Hematopoietic multipotent progenitor cell treated with erythropoietin and hydrocortisone succinate and interleukin-3 and kit ligand, for 17 days (in vitro differentiated cells): ENCODE results near the gene TXNRD3.

Experiments used
- DNase-seq: peaks from one replicate; pipeline ENCODE4 v3.0.0-alpha.2; 2015; ENCODE audit warnings: low spot score

TXNRD3 gene

DNA sequence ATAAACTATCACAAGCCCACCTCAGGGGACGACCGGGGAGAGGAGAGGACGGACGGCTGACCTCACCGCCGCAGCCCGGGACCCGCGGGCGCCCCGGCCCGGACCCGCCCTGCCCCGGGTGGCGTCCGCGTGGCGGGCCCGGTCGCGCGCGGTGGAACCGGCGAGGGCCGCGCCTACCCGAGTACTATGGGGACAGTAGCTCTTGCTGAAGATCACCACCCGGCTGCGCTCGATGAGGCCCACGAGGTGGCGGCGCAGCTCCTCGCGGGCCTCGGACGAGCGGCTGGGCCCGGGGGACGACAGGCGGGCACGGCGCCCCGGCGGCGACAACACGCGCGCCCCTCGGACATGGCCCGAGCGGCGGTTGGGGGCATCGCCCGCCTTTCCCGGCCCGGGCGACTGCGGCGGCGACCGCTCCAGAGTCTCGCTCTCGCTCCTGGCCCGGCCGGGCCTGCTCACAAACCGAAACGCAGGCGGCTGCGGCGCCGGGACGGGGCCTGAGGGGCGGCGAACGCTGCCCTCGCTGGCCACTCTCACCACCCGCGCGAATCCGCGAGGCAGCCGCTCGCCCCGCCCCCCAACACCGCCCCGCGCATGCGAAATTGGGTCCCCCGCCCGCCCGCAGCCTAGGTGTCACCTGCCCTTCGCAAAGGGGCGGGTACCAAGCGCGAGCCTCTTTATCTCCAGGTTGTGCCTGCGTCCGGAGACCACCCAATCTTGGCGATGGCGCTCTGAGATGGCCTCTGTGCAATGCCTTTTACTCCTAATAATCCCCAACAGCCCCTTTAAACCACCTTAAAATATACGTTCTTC, at the start of gene TXNRD3:
TSS of gene TXNRD3 (minus strand) at position 554 of the 813 bp plus-strand sequence.
- no peak for DNase-seq

DNA sequence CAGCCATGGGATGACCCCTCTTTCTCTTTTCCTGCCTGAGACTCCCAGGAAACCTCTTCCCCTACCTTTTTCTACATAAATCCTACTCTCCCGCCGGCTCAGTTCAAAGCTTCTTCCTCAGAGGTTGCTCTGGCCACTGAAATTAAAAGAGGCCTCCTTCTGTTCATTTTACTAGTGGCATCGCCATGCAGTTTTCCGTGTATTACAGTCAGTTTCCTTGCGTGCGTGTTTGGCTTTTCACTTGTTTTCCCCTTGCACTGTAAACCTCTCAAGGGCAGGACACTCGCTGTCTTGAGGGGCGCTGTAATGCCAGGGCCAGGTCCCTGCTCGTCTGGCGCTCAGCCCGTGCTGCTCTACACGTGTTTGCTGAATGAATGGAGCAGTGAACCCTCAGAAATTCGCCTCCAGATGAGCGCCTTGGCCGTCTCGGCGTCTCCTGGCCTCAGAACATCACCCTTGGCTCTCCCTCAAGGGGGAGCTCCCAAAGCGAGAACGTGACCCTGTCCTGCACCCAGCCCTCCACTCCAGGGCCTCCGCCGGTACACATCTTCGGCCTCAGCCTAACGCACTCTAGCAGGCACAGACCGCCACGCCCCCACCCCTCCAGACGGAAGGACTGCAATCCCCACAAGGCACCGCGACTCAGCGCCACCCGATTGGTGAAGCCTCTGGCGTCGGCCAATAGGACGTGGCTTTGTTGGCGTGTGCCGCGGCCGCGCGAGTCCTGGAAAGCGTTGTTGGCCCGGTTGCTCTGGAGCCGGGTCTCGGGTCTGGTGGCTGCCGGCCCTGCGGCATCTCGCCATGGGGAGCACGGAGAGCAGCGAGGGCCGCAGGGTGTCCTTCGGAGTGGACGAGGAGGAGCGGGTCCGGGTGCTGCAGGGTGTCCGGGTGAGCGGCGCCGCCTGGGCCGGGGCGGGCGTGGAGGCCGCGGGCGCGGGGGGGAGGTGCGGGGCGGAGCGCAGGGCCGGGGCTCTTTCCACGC, 48.9 kb upstream of the TXNRD3 start, which contains the start of gene CHCHD6:
TSS of gene CHCHD6 (plus strand) at position 729 of the 982 bp plus-strand sequence. CDS start at position 802, 73 bp downstream.
- DNase-seq, result peak; percentile 73

DNA sequence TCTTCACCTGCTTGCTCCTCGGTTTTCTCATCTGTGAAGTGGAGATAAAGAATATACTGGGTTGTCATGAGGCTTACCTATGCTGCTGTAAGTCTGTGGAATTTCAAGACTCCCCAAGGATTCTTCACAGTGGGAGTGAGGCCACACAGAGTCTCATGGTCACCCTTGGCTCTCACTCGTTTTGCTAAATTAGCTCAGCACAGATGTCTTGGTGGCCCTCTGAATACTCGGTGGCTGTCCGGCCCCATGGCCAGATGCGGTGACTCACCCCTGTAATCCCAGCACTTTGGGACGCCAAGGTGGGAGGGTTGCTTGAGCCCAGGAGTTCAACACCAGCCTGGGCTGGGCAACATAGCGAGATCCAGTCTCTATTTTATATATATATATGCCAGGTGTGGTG, 44.1 kb upstream of the TXNRD3 start:
- no peak for DNase-seq

DNA sequence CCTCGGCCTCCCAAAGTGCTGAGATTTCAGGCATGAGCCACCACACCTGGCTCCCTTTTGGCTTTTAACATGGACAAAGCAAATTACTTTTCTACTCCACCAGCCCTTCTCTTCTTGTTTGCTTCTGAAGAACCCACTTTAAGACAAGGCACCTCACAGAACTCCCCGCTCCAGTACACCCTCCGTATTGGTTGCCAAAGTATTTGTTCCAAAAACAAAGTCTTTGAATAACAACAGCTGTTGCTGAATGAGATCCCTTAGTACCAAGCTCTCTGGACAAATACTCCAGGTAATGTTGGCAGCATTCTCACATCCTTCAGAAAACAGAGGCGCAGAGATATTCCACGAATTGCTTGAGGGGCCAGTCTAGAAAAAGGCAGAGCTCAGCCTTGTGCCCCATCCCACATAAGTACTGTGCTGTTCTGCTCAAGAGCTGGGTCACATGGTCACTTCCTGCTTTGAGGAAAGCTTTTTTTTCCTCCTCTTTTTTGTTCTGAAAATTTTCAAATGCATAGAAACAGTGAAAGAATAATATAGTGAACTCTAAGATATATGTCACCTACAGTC, 41.9 kb upstream of the TXNRD3 start:
- no peak for DNase-seq

DNA sequence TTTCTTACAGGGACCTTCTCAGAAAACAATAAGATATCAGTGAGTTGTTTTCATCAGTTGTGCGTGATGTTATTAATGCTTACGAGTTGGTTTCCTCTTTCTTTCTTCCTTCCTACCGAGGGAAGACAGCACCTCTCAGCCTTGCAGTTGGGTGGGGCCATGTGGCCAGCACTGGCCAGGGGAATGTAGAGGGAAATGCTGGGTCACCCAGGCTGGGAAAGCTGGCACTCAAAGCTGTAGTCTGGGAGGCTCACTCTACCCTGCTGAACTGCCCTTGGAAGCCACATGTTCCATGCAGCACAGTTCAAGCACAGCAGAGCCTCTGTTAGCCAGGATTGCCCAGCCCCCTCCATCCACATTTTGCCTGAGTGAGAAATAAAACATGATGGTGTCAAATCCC, 39.0 kb upstream of the TXNRD3 start:
- no peak for DNase-seq

DNA sequence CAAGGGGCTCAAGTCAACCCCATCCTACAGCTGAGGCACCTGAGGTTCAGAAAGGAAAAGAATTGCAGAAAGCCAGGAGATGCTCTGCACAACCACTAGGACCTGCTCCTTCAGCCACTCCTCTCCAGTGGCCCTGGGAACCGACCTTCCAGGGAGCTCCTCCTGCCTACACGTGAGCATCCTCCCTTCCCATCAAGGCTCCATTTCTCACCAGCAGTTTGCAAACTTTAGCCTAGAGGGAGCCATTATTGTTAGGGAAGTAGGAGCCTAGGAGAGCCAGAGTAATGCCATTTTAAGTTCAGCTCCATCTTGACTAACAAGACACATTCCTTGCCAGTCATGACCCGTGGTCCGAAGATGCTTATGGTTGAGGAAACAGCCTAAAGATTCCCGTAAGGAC, 37.9 kb upstream of the TXNRD3 start:
- no peak for DNase-seq

DNA sequence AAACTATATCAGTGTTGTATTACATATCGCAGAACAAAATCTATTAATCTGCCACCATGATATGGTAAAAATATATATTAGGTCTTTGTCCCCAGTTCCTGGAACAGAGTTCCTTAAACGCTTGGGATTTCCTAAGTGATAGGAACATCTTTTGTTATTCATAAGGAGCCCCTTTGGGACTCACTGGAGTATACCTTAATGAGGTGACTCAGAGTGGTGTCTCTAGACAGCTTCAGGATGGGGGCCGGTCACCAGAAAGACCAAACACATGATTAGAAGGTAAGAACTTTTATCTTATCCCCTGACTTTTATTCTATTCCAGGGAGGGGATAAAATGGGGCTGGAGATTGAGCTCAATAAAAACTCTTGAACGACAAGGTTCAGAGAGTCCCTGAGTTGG, 36.8 kb upstream of the TXNRD3 start:
- no peak for DNase-seq

DNA sequence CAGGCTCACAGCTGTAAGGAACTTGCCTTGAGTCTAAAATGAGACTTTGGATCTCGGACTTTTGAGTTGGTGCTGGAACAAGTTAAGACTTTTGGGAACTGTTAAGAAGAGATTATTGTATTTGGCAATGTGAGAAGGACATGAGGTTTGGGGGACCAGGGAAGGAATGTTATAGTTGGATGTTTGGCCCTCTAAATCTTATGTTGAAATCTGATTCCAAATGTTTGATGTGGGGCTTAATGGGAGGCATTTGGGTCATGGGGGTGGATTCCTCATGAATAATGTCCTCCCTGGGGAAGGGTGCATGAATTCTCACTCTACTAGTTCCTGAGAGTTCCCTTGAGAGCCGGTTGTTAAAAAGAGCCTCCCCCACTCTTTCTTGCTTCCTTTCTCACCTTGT, 30.6 kb upstream of the TXNRD3 start:
- no peak for DNase-seq

DNA sequence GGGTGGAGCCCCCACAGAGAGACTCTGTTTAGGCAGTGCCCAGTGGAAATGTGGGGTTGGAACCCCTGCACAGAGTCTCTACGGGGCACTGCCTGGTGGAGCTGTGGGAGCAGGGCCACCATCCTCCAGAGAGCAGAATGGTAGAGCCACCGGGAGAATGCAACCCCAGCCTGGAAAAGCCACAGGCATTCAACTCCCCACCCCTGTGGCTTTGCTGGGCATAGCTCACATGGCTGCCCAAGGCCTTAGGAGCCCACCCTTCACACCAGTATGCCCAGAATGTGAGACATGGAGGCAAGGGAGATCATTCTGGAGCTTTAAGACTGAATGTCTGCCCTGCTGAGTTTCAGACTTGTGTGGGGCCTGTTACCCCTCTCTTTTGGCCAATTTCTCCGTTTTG, 30.1 kb upstream of the TXNRD3 start:
- DNase-seq, result no peak

DNA sequence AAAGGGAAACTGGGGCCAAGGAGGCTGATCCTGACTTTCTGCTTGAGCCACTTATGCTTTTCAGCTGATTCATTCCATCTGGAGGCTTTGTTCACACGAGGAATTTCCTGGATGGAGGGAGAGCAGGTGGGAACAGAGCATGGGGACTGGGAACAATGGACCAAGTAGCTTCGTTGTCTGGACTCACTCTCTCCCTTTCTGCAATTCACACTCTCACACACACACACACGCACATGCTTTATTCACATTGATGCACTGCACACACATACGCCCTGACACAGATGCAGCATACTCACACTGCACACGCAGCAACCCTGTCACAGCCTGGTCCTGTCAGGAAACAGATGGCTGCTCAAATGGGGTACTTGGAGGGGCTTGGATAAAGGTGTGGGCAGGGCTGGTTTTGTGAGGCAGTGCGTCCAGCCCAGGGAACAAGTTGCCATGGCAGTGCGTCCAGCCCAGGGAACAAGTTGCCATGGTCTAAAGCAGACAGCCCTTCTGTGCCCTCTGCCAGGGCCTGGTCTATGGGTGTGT, 29.4 kb upstream of the TXNRD3 start:
- no peak for DNase-seq

DNA sequence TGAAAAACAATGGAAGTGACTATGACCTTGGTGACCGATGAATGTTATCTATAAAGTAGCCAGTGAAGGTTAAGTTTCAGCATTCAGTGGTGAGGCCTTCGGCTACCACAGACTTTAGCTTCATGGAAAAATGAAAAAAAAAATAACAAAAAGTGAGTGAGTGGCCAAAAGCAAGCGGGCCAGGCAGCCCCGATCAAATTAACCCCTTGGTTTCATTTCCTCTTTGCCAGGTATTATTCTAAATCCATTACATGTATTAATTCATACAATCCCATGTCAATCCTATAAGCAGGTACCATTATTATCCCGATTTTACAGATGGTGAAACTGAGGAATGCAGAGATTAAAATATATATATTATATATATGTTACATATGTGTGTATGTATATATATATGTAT, 28.1 kb upstream of the TXNRD3 start:
- no peak for DNase-seq

DNA sequence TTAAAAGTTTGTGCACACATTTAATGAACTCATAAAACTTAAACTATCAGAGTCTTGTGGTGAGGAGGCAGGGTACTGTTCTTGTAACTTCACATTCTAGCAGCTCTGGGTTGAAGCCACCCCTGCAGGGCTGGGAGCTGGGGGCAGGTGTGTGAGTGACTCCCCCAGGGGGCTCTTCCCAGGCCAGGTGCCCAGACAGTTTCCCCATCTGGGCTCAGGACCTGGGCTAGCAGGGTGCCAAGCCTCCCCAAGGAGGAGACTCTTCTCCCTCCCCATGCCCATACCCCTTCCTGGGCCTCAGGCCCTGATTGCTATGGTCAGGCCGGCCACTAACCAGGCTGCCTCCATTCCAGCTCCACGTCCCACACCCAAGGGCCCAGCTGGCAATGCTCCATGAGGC, 27.1 kb upstream of the TXNRD3 start:
- DNase-seq, result no peak

DNA sequence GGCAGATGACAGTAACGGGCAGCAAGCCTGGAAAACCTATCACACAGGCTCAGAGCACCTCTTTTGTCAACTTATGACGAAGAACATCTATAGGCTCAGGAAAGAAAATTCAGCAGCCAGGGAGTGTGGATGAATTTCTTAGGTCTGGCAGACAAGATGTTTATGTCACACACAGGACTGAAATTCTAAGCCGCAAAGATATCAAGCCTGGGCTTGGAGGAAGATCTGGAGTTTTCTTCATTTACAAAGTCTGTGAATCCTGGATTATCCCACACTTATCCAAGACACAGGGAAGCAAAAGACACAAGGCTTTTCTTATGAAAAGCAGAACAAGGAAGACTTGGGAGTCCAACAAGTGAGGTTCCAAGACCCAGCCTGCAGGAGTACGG, 25.7 kb upstream of the TXNRD3 start:
- DNase-seq, result no peak

DNA sequence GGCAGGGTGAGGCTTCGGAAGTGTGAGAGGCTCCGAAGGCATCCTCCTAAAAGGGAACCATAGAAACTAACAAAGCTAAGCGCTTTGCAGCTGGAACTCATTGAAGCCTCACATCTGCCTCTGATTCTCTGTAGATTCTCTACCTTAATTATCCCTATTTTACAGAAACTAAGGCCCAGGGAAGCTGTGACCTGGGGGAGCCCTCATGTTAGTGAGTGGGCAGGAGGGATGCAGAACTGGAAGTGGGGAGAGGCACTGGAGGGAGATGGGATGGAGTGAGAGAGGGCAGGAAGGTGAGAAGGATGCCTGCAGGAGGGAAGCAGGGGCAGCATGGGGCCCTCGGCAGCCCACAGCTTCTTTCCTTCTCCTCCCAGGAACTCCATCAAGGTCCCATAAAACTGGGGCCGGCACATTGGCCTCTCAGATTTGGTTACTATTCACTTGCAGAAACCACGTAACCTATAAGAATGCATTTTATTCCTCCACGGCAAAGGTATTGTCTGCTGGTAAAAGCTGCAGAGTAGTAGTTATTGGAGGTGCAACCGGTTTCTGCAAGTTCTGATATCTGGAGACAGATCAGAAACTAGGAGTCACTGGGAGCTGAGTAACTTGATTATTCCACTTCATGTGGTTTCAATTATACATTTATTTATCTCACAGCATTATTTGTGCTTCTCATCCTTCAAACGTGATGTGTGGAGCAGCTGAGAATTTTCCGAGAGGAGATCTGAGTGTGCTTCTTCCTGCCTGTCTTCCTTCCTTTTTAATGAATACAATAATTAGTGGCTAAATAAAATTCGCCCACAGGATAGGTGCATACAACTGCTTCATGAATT, 25.1 kb upstream of the TXNRD3 start:
- DNase-seq, result no peak

DNA sequence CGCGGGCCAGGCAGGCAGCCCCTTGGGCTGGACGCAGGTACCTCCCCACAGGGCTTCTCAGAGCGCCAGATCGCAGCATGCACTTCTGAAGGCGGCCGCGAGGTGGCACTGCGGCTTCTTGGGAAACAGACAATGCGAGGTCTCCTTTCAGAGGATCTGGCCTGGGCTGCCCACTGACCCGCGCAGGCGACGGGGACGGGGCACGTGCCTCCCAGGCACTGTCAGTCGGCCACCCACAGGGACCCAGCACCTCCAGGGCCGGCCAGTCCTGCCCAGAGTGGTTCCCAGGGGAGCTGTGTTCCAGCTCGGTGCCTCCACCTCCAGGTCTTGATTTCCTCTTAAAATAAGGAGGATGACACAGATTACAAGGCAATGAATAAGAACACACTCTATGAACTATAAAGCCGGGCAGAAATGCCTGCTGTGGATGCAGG, 24.4 kb upstream of the TXNRD3 start:
- peak; percentile 39 for DNase-seq

DNA sequence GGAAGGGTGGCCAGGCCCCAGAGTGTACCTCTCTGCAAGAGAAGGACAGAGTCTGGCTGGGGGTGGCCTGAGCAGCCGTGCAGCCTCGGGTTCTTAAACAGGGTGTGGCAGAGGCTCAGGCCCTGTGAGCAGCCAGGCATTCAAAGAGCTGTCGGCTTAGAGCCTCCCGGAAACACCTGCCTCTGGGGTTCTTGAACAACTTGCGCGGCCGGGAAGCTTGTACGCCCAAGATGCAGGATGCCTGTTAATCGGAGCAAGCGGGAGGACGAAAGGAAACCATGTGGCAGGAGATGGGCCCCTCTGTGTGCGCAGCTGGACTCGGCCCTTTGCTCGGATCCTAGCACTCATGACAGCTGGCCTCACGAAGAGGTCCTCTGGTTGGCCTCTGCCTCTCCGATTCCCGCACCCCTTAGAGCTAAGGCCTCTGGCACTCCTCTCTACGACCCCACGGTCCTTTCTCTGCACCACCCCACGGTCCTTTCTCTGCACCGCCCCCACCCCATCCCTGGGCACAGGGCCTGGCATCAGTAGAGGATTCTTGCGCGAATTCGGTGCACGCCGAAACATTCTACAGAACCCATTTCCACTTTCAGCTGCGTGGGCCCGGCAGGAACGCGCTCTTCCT, 23.9 kb upstream of the TXNRD3 start:
- no peak for DNase-seq

DNA sequence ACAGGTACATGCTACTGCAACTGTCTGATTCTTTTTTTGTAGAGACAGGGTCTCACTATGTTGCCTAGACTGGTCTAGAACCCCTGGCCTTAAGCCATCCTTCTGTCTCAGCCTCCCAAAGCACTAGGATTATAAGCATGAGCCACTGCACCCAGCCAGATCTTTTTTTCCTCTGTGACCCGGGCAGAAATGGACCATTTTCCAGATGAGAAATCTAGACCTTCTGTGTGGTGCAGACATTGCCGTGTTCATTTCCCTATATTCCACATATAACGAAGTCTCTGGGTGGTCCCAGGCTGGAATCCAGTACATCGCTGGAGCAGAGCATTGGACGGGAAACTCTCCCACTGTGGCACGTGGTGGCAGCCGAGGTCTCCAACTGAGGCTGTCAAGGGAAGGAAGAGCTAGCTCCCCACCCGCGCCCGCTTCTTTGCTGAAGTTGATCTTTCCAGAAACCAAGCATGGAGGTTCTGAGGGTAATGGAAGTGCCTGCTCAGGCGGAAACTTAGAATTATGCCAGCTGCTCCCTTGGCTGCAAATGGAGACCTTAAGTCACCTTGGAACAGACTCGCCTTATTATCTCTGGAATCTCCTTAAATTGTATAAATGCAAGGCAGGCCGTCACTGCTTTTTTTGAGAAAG, 23.1 kb upstream of the TXNRD3 start:
- no peak for DNase-seq

DNA sequence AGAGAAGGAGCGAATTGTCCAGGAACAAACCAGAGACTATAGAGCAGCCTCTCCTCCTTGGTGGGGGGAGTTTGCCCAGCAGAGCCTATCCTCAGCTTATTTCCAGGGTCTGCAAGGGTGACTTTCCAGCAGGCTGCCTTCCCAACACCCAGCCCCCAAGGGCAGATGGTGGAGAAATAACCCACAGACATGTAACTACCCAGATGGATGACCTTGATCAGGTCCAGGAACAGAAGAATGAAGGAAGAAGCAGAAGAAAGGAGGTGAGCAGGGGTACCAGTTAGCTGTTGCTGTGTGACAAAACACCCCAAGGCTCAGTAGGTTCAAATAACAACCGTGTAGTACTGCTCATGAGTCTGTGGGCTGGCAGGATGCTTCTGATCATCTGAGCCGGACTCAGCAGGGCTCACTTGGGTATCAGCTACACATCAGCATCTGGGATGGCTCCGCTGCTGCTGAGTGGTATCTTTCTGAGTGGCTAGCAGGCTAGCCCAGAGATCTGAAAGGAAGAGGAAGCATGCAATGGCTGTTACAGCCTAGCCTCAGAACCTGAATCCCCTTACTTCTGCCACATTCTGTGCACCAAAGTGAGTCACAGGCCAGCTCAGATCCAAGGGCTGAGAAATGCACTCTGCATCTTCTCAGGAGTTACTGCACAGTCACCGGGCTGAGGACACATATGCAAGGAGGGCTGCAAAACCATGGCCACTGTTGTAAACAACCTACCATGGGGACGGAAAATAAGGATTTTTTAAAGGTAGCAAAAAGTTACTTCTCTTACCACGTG, 22.2 kb upstream of the TXNRD3 start:
- DNase-seq, result no peak

DNA sequence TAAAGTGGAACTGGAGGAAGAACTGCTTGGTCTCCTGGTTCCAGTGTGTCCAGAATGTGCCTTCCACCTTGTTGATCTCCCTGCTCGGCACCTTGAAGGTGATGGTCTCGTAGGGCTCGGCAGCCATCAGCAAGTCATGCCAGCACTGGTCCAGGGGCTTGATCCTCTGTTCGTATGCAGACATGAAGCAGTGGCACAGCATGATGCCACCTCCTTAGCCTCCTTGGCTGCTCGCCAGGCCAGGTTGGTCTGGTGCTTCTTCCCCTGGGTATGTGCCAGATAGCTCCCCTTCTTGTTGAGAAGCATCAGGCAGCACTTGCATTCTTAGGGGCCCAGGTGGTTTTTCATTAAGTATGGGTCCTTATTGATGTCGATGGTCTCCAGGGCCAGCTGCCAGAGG, 17.8 kb upstream of the TXNRD3 start:
- no peak for DNase-seq

DNA sequence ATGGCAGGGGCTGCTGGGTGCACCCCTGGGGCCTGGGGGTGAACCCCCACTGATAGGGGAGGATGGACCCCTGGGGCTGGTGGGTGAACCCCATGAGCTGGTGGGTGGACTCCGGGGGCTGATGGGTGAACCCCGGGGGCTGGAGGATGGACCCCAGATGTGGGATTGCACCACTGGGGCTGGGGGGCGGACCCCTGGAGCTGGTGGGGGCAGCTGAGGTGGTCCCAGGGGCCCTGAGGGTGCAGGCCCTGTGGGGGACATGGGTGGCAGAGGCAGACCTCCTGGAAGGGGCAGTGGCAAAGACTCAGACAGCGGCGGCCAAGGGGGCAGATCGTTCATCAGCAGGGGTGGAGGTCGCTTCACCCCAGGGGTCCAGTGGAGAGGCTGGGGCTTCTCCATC, 17.4 kb upstream of the TXNRD3 start:
- DNase-seq, result no peak
